Stomach (tissue), 4 donors: Measurements from ENCODE around the gene LDB2.

Experiments
- CTCF ChIP-seq, 7 experiments: fragments of 450-650 bp in 4 of 7; fragments of 200-600 bp in 3 of 7; sonication (generic) in 3 of 7; IDR thresholded peaks; one replicate each; pipeline ENCODE4 v1.5.1; 2016 to 2019; ENCODE audit warnings: antibody characterized with exemption in 7 of 7, control low read depth in 2 of 7, mild to moderate bottlenecking in 1 of 7
- POLR2A ChIP-seq, 4 donors: fragments of 450-650 bp; IDR thresholded peaks; one replicate each; pipeline ENCODE4 v1.6.1; 2016; ENCODE audit warnings: antibody characterized with exemption in 4 of 4, control low read depth in 2 of 4, mild to moderate bottlenecking in 1 of 4, moderate library complexity in 1 of 4
- POLR2AphosphoS5 ChIP-seq, 3 donors: sonication (generic); formaldehyde crosslinking; IDR thresholded peaks; one replicate each; pipeline ENCODE4 v1.6.1; 2016; ENCODE audit warnings: antibody characterized with exemption in 3 of 3

GRCh38 chr4:16598597-16599206, 299.7 kb downstream of the LDB2 start:
- TF ChIP-seq POLR2AphosphoS5 (IDR thresholded peaks at IDR 0.05): no peak
- TF ChIP-seq CTCF (IDR thresholded peaks at IDR 0.05): no peak
- TF ChIP-seq POLR2A (IDR thresholded peaks at IDR 0.05): no peak
